AG04450 (cell line): ENCODE results near the gene WWC2. TPM values are rescaled to one million over a fixed set of nuclear protein-coding genes. Genes with fewer than 3 reads are reported as not detected.
A peak's percentile ranks its signal among the peaks of the same experiment; 100 is the strongest.

Experiments used
- CTCF ChIA-PET: fragments of 300-600, 350-600 bp; formaldehyde crosslinking; extraction: SDS; loops from one replicate; lab custom pipeline; 2022; ENCODE audit warnings: antibody characterized with exemption, inconsistent platforms; lab: Charles Lee
- POLR2A ChIA-PET: fragments of 350-600 bp; formaldehyde crosslinking; extraction: SDS; loops from one replicate; lab custom pipeline; 2021; ENCODE audit warnings: antibody characterized with exemption, inconsistent platforms; lab: Yijun Ruan, JAX
- DNase-seq: peaks from one replicate; pipeline ENCODE4 v3.0.0-alpha.2; 2011; ENCODE audit warnings: low read depth, low spot score
- H3K27ac ChIP-seq: one replicate; pipeline ENCODE4 v1.5.1; 2012; ENCODE audit warnings: low read depth, low read length, control low read depth
- H3K27me3 ChIP-seq: one replicate; pipeline ENCODE4 v1.6.0; 2012; ENCODE audit warnings: low read length; ENCODE audit not compliant: control insufficient read depth, insufficient read depth
- H3K4me3 ChIP-seq: 2 replicates; pipeline ENCODE4 v1.5.1; 2011; ENCODE audit warnings: mild to moderate bottlenecking, low read depth, low read length, control low read depth
- H3K9me3 ChIP-seq: 2 replicates; pipeline ENCODE4 v1.5.1; 2012; ENCODE audit warnings: low read length; ENCODE audit not compliant: control insufficient read depth, insufficient read depth
- CTCF ChIP-seq: IDR thresholded peaks from 2 replicates; pipeline ENCODE4 v1.5.1; 2011; ENCODE audit warnings: low read depth, low read length, control low read depth, inconsistent platforms
- polyA plus RNA-seq: library from polyadenylated mRNA; depleted of rRNA; stranded (reverse); fragments of >200 nt; gene quantifications from 2 replicates; pipeline ENCODE4 v1.2.3, GENCODE V29; 2011

The WWC2 gene
- polyA plus RNA-seq, 1 experiment: 43.6 TPM

- Histone ChIP-seq H3K27me3 (no peaks in the 10 kb centered on the region), H3K27ac (no peak overlapping the region), H3K9me3 (peaks cover 7% of the 10 kb centered on the region; the same call in 1 of the 2 replicates), H3K4me3 (no peak overlapping the region)
- CTCF ChIA-PET: interaction anchor here (1.0 kb wide), 1 partner anchor 194 kb away, joined by 4 read pairs; no protein-coding TSS in a partner anchor
- POLR2A ChIA-PET: no interaction called here
- DNase-seq: no peak
- no peak for TF ChIP-seq CTCF
Observed at GRCh38 chr4:183068502-183068901, 30.6 kb upstream of the WWC2 start.

GRCh38 chr4:183071222-183071621, 27.8 kb upstream of the WWC2 start:
- POLR2A ChIA-PET: no interaction called here
- Histone ChIP-seq H3K27me3 (no peaks in the 10 kb centered on the region), H3K27ac (no peak overlapping the region), H3K4me3 (no peak overlapping the region), H3K9me3 (peaks cover 7% of the 10 kb centered on the region; the same call in 1 of the 2 replicates)
- DNase-seq: no peak
- CTCF ChIA-PET: interaction anchor here (0.5 to 7.8 kb wide), 6 partner anchors 9 to 328 kb away, joined by 3 to 171 read pairs (median 92); no protein-coding TSS in a partner anchor
- no peak for TF ChIP-seq CTCF

- peak; percentile 6 for DNase-seq
- Histone ChIP-seq H3K9me3 (peaks cover 7% of the 10 kb centered on the region; the same call in 1 of the 2 replicates), H3K27ac (no peak overlapping the region), H3K4me3 (no peak overlapping the region), H3K27me3 (no peaks in the 10 kb centered on the region)
- TF ChIP-seq CTCF: no peak
- POLR2A ChIA-PET: no interaction called here
- CTCF ChIA-PET: interaction anchor here (0.6 to 7.8 kb wide), 7 partner anchors 10 to 327 kb away, joined by 3 to 171 read pairs (median 48); no protein-coding TSS in a partner anchor
Observed at GRCh38 chr4:183072176-183072575, 26.9 kb upstream of the WWC2 start.

- Histone ChIP-seq H3K27me3 (no peaks in the 10 kb centered on the region), H3K4me3 (no peak overlapping the region), H3K9me3 (peaks cover 5% of the 10 kb centered on the region), H3K27ac (no peak overlapping the region)
- no peak for TF ChIP-seq CTCF
- ChIA-PET CTCF (interaction anchor here (0.5 to 7.8 kb wide), 62 partner anchors 9 to 500 kb away, joined by 3 to 171 read pairs (median 5); partner anchors contain the start of gene WWC2), POLR2A (no interaction called here)
- DNase-seq: no peak
Observed at GRCh38 chr4:183073838-183074145, 25.3 kb upstream of the WWC2 start.

GRCh38 chr4:183074288-183074990, 24.6 kb upstream of the WWC2 start:
- Histone ChIP-seq H3K27me3 (no peaks in the 10 kb centered on the region), H3K9me3 (peaks cover 3% of the 10 kb centered on the region), H3K27ac (no peak overlapping the region), H3K4me3 (no peak overlapping the region)
- no peak for TF ChIP-seq CTCF
- CTCF ChIA-PET: interaction anchor here (0.5 to 7.8 kb wide), 51 partner anchors 8 to 500 kb away, joined by 3 to 171 read pairs (median 6); partner anchors contain the start of gene WWC2
- POLR2A ChIA-PET: no interaction called here
- peak; percentile 6 for DNase-seq
